ENCODE results near the gene SLC16A3.

DNA sequence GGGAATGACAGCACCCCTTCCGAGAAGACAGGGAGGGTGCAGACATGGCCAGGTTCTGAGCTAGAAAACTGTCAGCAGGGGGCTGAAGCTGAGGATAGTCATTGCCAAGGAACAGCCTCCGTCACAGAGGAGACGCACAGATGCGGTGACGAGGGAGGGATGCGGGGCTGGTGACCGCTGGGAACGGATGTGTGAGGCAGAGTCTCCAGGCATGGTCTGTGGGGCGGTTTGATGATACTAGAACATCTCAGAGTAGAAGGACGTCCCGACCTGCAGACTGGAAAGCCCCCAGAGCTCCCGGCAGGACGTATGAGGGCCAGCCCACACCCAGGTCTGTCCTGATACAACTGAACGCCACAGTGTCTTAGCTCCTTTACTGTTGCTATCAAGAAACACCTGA lies 46.5 kb downstream of the SLC16A3 start:
- TF ChIP-seq YY1 (IDR thresholded peaks at IDR 0.05; ENCODE audit: insufficient read depth, insufficient read length) (no peak), SUZ12 (IDR thresholded peaks at IDR 0.05; ENCODE audit: extremely low read depth, insufficient read depth, insufficient read length) (no peak)
